ENCODE results near the gene DDX24.

Gene DDX24

GRCh38 chr14:94048691-94049624, 32.0 kb downstream of the DDX24 start:
- DNase-seq (ENCODE audit: low read depth, low spot score): no peak

- DNase-seq (ENCODE audit: low read depth, low spot score): no peak
These were observed 33.4 kb downstream of the DDX24 start for GRCh38 chr14:94047581-94047980.

- DNase-seq (ENCODE audit: low read depth, low spot score): no peak
These were observed 34.2 kb downstream of the DDX24 start for GRCh38 chr14:94046696-94047250.

GRCh38 chr14:94045563-94046345, 35.2 kb downstream of the DDX24 start:
- no peak for DNase-seq (ENCODE audit: low read depth, low spot score)

- no peak for DNase-seq (ENCODE audit: low read depth, low spot score)
These were observed 35.9 kb downstream of the DDX24 start for GRCh38 chr14:94045101-94045500.

GRCh38 chr14:94044476-94045091, 36.4 kb downstream of the DDX24 start:
- no peak for DNase-seq (ENCODE audit: low read depth, low spot score)

- DNase-seq (ENCODE audit: low read depth, low spot score): no peak
These were observed 37.1 kb downstream of the DDX24 start for GRCh38 chr14:94043756-94044475.

- DNase-seq (ENCODE audit: low read depth, low spot score): no peak
These were observed 37.8 kb downstream of the DDX24 start for GRCh38 chr14:94043111-94043755.

- no peak for DNase-seq (ENCODE audit: low read depth, low spot score)
These were observed 38.4 kb downstream of the DDX24 start for GRCh38 chr14:94042433-94043091.

- no peak for DNase-seq (ENCODE audit: low read depth, low spot score)
These were observed 39.3 kb downstream of the DDX24 start for GRCh38 chr14:94041551-94042346.

- DNase-seq (ENCODE audit: low read depth, low spot score): no peak
These were observed 40.2 kb downstream of the DDX24 start for GRCh38 chr14:94040796-94041195.

GRCh38 chr14:94040247-94040646, 40.8 kb downstream of the DDX24 start:
- no peak for DNase-seq (ENCODE audit: low read depth, low spot score)

GRCh38 chr14:94038921-94039629, 41.9 kb downstream of the DDX24 start:
- DNase-seq (ENCODE audit: low read depth, low spot score): no peak

GRCh38 chr14:94038510-94038909, 42.5 kb downstream of the DDX24 start:
- DNase-seq (ENCODE audit: low read depth, low spot score): no peak

GRCh38 chr14:94037954-94038353, 43.0 kb downstream of the DDX24 start:
- DNase-seq (ENCODE audit: low read depth, low spot score): no peak

- no peak for DNase-seq (ENCODE audit: low read depth, low spot score)
These were observed 44.5 kb downstream of the DDX24 start for GRCh38 chr14:94036313-94037167.

- no peak for DNase-seq (ENCODE audit: low read depth, low spot score)
These were observed 46.1 kb downstream of the DDX24 start for GRCh38 chr14:94034886-94035285.

- no peak for DNase-seq (ENCODE audit: low read depth, low spot score)
These were observed 49.1 kb downstream of the DDX24 start for GRCh38 chr14:94031883-94032279.

Data from brain pericyte (primary cell).